ENCODE data around the gene POLR3H. TPM values are rescaled to one million over a fixed set of nuclear protein-coding genes. Genes with fewer than 3 reads are reported as not detected.

Gene POLR3H
- total and polyA plus RNA-seq, 2 donors (not counting 1 experiment from before 2014, with no cell fraction given), result 12.4 to 32.1 TPM

DNA sequence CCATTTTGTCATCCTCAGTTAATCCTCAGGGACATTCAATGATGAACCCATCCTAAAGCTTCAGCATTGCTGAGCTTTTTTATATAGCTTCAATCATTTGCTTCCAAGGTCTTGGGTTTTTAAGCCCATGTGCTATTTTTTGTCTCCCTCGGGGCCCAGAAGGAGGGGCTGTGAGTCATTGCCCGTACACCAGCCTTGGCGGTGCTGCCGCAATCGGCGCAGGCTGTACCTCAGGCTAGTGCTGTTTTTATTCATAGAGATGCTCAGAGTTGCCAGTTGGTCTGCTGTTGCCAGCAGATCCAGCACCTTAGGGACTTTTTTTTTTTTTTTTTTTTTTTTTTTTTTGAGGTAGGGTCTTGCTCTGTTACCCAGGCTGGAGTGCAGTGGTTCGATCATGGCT lies 39.9 kb downstream of the POLR3H start:
- H3K36me3 ChIP-seq (replicated peaks in 1 of 2; ENCODE audit: control extremely low read depth in 1 of 2, control insufficient read depth in 1 of 2, extremely low read depth in 1 of 2, insufficient read depth in 2 of 2, low read length in 1 of 2), result peaks cover 2 to 58% of the 10 kb centered on the region in 2 experiments
- POLR2A ChIA-PET, result interaction anchor here (0.6 to 1.4 kb wide), 2 partner anchors 26 to 29 kb away, joined by 5 to 17 read pairs; no protein-coding TSS in a partner anchor
- intact Hi-C loops (cut with micrococcal nuclease), result loop anchor here (5.0 kb wide), 1 partner anchor 37 kb away; the partner anchor contains the start of genes ACO2 and PHF5A

DNA sequence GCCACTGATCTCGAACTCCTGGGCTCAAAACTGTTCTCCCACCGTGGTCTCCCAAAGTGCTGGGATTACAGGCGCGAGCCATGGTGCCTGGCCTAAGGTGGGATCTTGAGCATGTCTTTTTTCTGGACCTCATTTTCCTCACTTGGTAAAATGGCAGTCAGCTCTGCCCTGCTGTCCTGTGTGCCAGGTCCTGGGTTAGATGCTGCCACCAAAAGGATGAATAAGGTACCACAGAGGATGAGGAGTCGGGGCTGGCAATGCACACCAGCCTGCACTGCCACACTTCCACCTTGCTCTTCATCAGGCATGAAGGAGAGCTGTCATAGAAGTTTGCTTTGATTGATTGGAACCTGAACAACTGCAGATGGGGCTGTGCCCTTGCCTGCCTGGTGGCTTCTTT lies 43.1 kb downstream of the POLR3H start:
- DNase-seq (peak; percentile 71), ATAC-seq (ENCODE audit: low read depth) (peak; percentile 88)
- peak overlapping the region; percentile 23 for H3K4me3 Mint-ChIP-seq
- no peaks in the 10 kb centered on the region for H3K9me3 Mint-ChIP-seq (ENCODE audit: insufficient read depth)
- TF ChIP-seq EZH2 (IDR thresholded peaks at IDR 0.05; ENCODE audit: borderline replicate concordance, insufficient read depth, low read depth, low read length, poor library complexity, severe bottlenecking), result no peak
- TF ChIP-seq, protein P1, sequence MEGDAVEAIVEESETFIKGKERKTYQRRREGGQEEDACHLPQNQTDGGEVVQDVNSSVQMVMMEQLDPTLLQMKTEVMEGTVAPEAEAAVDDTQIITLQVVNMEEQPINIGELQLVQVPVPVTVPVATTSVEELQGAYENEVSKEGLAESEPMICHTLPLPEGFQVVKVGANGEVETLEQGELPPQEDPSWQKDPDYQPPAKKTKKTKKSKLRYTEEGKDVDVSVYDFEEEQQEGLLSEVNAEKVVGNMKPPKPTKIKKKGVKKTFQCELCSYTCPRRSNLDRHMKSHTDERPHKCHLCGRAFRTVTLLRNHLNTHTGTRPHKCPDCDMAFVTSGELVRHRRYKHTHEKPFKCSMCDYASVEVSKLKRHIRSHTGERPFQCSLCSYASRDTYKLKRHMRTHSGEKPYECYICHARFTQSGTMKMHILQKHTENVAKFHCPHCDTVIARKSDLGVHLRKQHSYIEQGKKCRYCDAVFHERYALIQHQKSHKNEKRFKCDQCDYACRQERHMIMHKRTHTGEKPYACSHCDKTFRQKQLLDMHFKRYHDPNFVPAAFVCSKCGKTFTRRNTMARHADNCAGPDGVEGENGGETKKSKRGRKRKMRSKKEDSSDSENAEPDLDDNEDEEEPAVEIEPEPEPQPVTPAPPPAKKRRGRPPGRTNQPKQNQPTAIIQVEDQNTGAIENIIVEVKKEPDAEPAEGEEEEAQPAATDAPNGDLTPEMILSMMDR (IDR thresholded peaks at IDR 0.05), result peak; percentile 61
- no peaks in the 10 kb centered on the region for H3K9me3 ChIP-seq (ENCODE audit: control extremely low read depth in 1 of 3, control insufficient read depth in 2 of 3, insufficient read depth in 1 of 3, low read length in 2 of 3)
- CTCF ChIA-PET, result interaction anchor here (0.5 to 5.2 kb wide), 17 partner anchors 11 to 163 kb away, joined by 3 to 140 read pairs (median 10); partner anchors contain the start of genes ACO2, PHF5A, TEF and TOB2
- POLR2A ChIA-PET, result interaction anchor here (0.8 to 1.8 kb wide), 4 partner anchors 22 to 97 kb away, joined by 3 to 9 read pairs (median 4); partner anchors contain the start of genes ACO2, PHF5A and TOB2
- H4K20me1 ChIP-seq (ENCODE audit: control insufficient read depth, insufficient read depth, low read length, poor library complexity, severe bottlenecking), result peaks cover 28% of the 10 kb centered on the region
- no peak overlapping the region for H3K4me3 ChIP-seq (ENCODE audit: control extremely low read depth in 1 of 5, extremely low read depth in 1 of 5, insufficient read depth in 1 of 5, low read depth in 2 of 5, low read length in 4 of 5)
- peak overlapping the region; percentile 86 for H3K27ac Mint-ChIP-seq
- H3K4me1 ChIP-seq (ENCODE audit: control insufficient read depth in 2 of 2, insufficient read depth in 2 of 2, low read length in 2 of 2), result peaks cover 0 to 31% of the 10 kb centered on the region in 2 donors
- peaks cover 94% of the 10 kb centered on the region for H3K79me2 ChIP-seq (ENCODE audit: control insufficient read depth, insufficient read depth, low read length)
- no peak overlapping the region for H3K9ac ChIP-seq (ENCODE audit: low read length)
- peaks cover 0 to 36% of the 10 kb centered on the region in 2 experiments for H3K36me3 ChIP-seq (replicated peaks in 1 of 2; ENCODE audit: control extremely low read depth in 1 of 2, control insufficient read depth in 1 of 2, extremely low read depth in 1 of 2, insufficient read depth in 2 of 2, low read length in 1 of 2)
- peak overlapping the region in 1 of 2 donors; percentile 10 for H3K27ac ChIP-seq (ENCODE audit: low read length in 2 of 2)
- intact Hi-C loops (cut with micrococcal nuclease), result loop anchor here (1.0 to 5.0 kb wide), 4 partner anchors 22 to 98 kb away; partner anchors contain the start of genes ACO2, PHF5A and TOB2
- H3K4me2 ChIP-seq (replicated peaks; ENCODE audit: low read depth, low read length, poor library complexity, severe bottlenecking), result no peak overlapping the region
- H2AFZ ChIP-seq (ENCODE audit: insufficient read depth, low read depth, low read length, poor library complexity, severe bottlenecking), result no peak overlapping the region
- no peaks in the 10 kb centered on the region for H3K27me3 Mint-ChIP-seq
- WGBS (ENCODE audit: insufficient coverage), result 99% methylated on average over 4 of the region's 5 CpGs
- H3K27me3 ChIP-seq (replicated peaks in 1 of 4; ENCODE audit: control extremely low read depth in 1 of 4, control insufficient read depth in 3 of 4, insufficient read depth in 4 of 4, low read length in 3 of 4), result no peaks in the 10 kb centered on the region
- peaks cover 35% of the 10 kb centered on the region for H3K4me1 Mint-ChIP-seq

More for the DNA sequence above, 39.9 kb downstream of the POLR3H start:
- H3K4me3 ChIP-seq (ENCODE audit: control extremely low read depth in 1 of 5, extremely low read depth in 1 of 5, insufficient read depth in 1 of 5, low read depth in 2 of 5, low read length in 4 of 5), result no peak overlapping the region
- 49% methylated on average over 5 of the region's 7 CpGs for WGBS (ENCODE audit: insufficient coverage)
- peak overlapping the region; percentile 22 for H3K4me2 ChIP-seq (replicated peaks; ENCODE audit: low read depth, low read length, poor library complexity, severe bottlenecking)
- no peak overlapping the region for H2AFZ ChIP-seq (ENCODE audit: insufficient read depth, low read depth, low read length, poor library complexity, severe bottlenecking)
- Mint-ChIP-seq H3K4me3 (no peak overlapping the region), H3K4me1 (peaks cover 34% of the 10 kb centered on the region), H3K9me3 (ENCODE audit: insufficient read depth) (no peaks in the 10 kb centered on the region), H3K27me3 (no peaks in the 10 kb centered on the region), H3K27ac (peak overlapping the region; percentile 3)
- DNase-seq, result no peak
- H3K79me2 ChIP-seq (ENCODE audit: control insufficient read depth, insufficient read depth, low read length), result peaks cover 91% of the 10 kb centered on the region
- H3K27ac ChIP-seq (ENCODE audit: low read length in 2 of 2), result no peak overlapping the region
- H3K9me3 ChIP-seq (ENCODE audit: control extremely low read depth in 1 of 3, control insufficient read depth in 2 of 3, insufficient read depth in 1 of 3, low read length in 2 of 3), result no peaks in the 10 kb centered on the region
- TF ChIP-seq, protein P1 (IDR thresholded peaks at IDR 0.05), result no peak
- no peak for TF ChIP-seq EZH2 (IDR thresholded peaks at IDR 0.05; ENCODE audit: borderline replicate concordance, insufficient read depth, low read depth, low read length, poor library complexity, severe bottlenecking)
- peaks cover 0 to 31% of the 10 kb centered on the region in 2 donors for H3K4me1 ChIP-seq (ENCODE audit: control insufficient read depth in 2 of 2, insufficient read depth in 2 of 2, low read length in 2 of 2)
- H3K9ac ChIP-seq (ENCODE audit: low read length), result no peak overlapping the region
- CTCF ChIA-PET, result interaction anchor here (0.6 to 3.7 kb wide), 8 partner anchors 13 to 100 kb away, joined by 3 to 27 read pairs (median 6); no protein-coding TSS in a partner anchor
- ATAC-seq (ENCODE audit: low read depth), result peak; percentile 75
- H4K20me1 ChIP-seq (ENCODE audit: control insufficient read depth, insufficient read depth, low read length, poor library complexity, severe bottlenecking), result peaks cover 35% of the 10 kb centered on the region
- H3K27me3 ChIP-seq (replicated peaks in 1 of 4; ENCODE audit: control extremely low read depth in 1 of 4, control insufficient read depth in 3 of 4, insufficient read depth in 4 of 4, low read length in 3 of 4), result no peaks in the 10 kb centered on the region

Measured in B cell (primary cell).